IMR-90 (cell line): ENCODE measurements around the gene TDRD3. TPM values are rescaled to one million over a fixed set of nuclear protein-coding genes. Genes with fewer than 3 reads are reported as not detected.

Experiments used
- ATAC-seq: fragments of 200-7000 bp; cut with Tn5 transposase; 2 replicates; pipeline ENCODE4 v1.9.1; 2020; ENCODE audit warnings: low read depth, mild to moderate bottlenecking, moderate library complexity
- BruUV-seq: library from RNA; stranded (reverse); fragments of 400-500 nt; replicated peaks from 2 replicates; lab custom pipeline; 2021; lab: Mats Ljungman, UMichigan
- CTCF ChIA-PET: fragments of 300-600 bp; formaldehyde crosslinking; extraction: SDS; loops from one replicate; lab custom pipeline; 2021; ENCODE audit warnings: antibody characterized with exemption; lab: Yijun Ruan, JAX
- POLR2A ChIA-PET: fragments of 300-600 bp; sonication (Branson Sonifier 250); formaldehyde crosslinking; loops from one replicate; lab custom pipeline; 2022; ENCODE audit warnings: antibody characterized with exemption; ENCODE audit not compliant: unreplicated experiment; lab: Charles Lee
- DNase-seq: peaks from one replicate; pipeline ENCODE4 v3.0.0; 2013
- H2AFZ ChIP-seq: replicated peaks from 2 replicates; pipeline ENCODE3; 2013; ENCODE audit warnings: low read length, mild to moderate bottlenecking; ENCODE audit not compliant: poor library complexity
- H2AK5ac ChIP-seq: 2 replicates; pipeline ENCODE4 v1.6.1; 2013; ENCODE audit warnings: low read depth, low read length, inconsistent platforms
- H2AK9ac ChIP-seq: replicated peaks from 2 replicates; pipeline ENCODE3; 2013; ENCODE audit warnings: mild to moderate bottlenecking, low read depth, low read length, moderate library complexity; ENCODE audit not compliant: poor library complexity
- H2BK120ac ChIP-seq: 2 replicates; pipeline ENCODE4 v1.6.1; 2013; ENCODE audit warnings: low read depth, low read length, inconsistent platforms
- H2BK15ac ChIP-seq: 3 replicates; pipeline ENCODE4 v1.6.1; 2013; ENCODE audit warnings: low read depth, low read length, inconsistent platforms
- H2BK20ac ChIP-seq: 2 replicates; pipeline ENCODE4 v1.6.1; 2013; ENCODE audit warnings: low read depth, mild to moderate bottlenecking, inconsistent platforms, low read length, moderate library complexity
- H2BK5ac ChIP-seq: 2 replicates; pipeline ENCODE4 v1.6.1; 2013; ENCODE audit warnings: mild to moderate bottlenecking, low read depth, low read length, inconsistent platforms; ENCODE audit not compliant: poor library complexity, severe bottlenecking
- H3K14ac ChIP-seq: replicated peaks from 2 replicates; pipeline ENCODE4 v1.6.1; 2013; ENCODE audit warnings: low read depth, low read length, inconsistent platforms
- H3K18ac ChIP-seq: 2 replicates; pipeline ENCODE4 v1.6.1; 2013; ENCODE audit warnings: low read depth, low read length, control low read depth
- H3K23ac ChIP-seq: 2 replicates; pipeline ENCODE4 v1.6.1; 2013; ENCODE audit warnings: low read depth, low read length, inconsistent platforms
- H3K27ac ChIP-seq: 2 replicates; pipeline ENCODE4 v1.5.1; 2013; ENCODE audit warnings: mild to moderate bottlenecking, control low read depth, low read length; ENCODE audit not compliant: insufficient read depth
- H3K27me3 ChIP-seq: 2 replicates; pipeline ENCODE4 v1.6.1; 2013; ENCODE audit warnings: low read length; ENCODE audit not compliant: control insufficient read depth, insufficient read depth
- H3K36me3 ChIP-seq: 2 replicates; pipeline ENCODE4 v1.6.1; 2013; ENCODE audit warnings: low read length, mixed read lengths; ENCODE audit not compliant: control insufficient read depth, insufficient read depth
- H3K4ac ChIP-seq: 2 replicates; pipeline ENCODE4 v1.6.1; 2013; ENCODE audit warnings: low read depth, low read length, inconsistent platforms
- H3K4me1 ChIP-seq: 2 replicates; pipeline ENCODE4 v1.6.1; 2013; ENCODE audit warnings: low read length, mixed read lengths; ENCODE audit not compliant: control insufficient read depth, insufficient read depth
- H3K4me2 ChIP-seq: 2 replicates; pipeline ENCODE4 v1.6.1; 2013; ENCODE audit warnings: low read depth, mild to moderate bottlenecking, control low read depth, low read length, moderate library complexity
- H3K4me3 ChIP-seq: 2 replicates; pipeline ENCODE4 v1.5.1; 2013; ENCODE audit warnings: low read depth, mild to moderate bottlenecking, control low read depth, low read length, moderate library complexity; ENCODE audit not compliant: insufficient read depth
- H3K56ac ChIP-seq: 2 replicates; pipeline ENCODE4 v1.6.1; 2013; ENCODE audit warnings: low read length, inconsistent platforms; ENCODE audit not compliant: insufficient read depth; ENCODE audit errors: extremely low read depth
- H3K79me1 ChIP-seq, 2 experiments: 2 replicates each; pipeline ENCODE4 v1.6.1; 2013; ENCODE audit warnings: low read length in 2 of 2, inconsistent platforms in 1 of 2, low read depth in 1 of 2
- H3K9ac ChIP-seq: 2 replicates; pipeline ENCODE4 v1.6.1; 2013; ENCODE audit warnings: low read depth, low read length, control low read depth
- H3K9me1 ChIP-seq: 2 replicates; pipeline ENCODE4 v1.6.1; 2013; ENCODE audit warnings: low read length, inconsistent platforms; ENCODE audit not compliant: insufficient read depth
- H3K9me3 ChIP-seq: 2 replicates; pipeline ENCODE4 v1.6.1; 2013; ENCODE audit warnings: low read length; ENCODE audit not compliant: control insufficient read depth, insufficient read depth
- H4K20me1 ChIP-seq: 2 replicates; pipeline ENCODE4 v1.6.1; 2013; ENCODE audit warnings: low read length, inconsistent platforms; ENCODE audit not compliant: insufficient read depth
- H4K5ac ChIP-seq: 2 replicates; pipeline ENCODE4 v1.6.1; 2013; ENCODE audit warnings: mild to moderate bottlenecking, low read depth, low read length, control low read depth
- H4K8ac ChIP-seq, 2 experiments: 2 replicates each; pipeline ENCODE4 v1.6.1; 2013; ENCODE audit warnings: low read depth in 2 of 2, low read length in 2 of 2, control low read depth in 1 of 2, inconsistent platforms in 1 of 2
- H4K91ac ChIP-seq: 2 replicates; pipeline ENCODE4 v1.6.1; 2013; ENCODE audit warnings: low read depth, low read length, inconsistent platforms; ENCODE audit not compliant: insufficient read depth
- BHLHE40 ChIP-seq: fragments of 150-350 bp; IDR thresholded peaks from 2 replicates; pipeline ENCODE4 v1.6.1; 2016; ENCODE audit warnings: mild to moderate bottlenecking, low read depth, low read length
- CHD1 ChIP-seq: IDR thresholded peaks from 2 replicates; pipeline ENCODE4 v1.6.1; 2012; ENCODE audit warnings: low read depth, low read length, improper control_type of control experiment
- CTCF ChIP-seq: conservative IDR thresholded peaks from 2 replicates; pipeline ENCODE4 v1.5.1; 2012; ENCODE audit warnings: mild to moderate bottlenecking, low read depth, low read length, improper control_type of control experiment
- ELK1 ChIP-seq: fragments of 150-350 bp; IDR thresholded peaks from 2 replicates; pipeline ENCODE4 v1.6.1; 2016; ENCODE audit warnings: low read depth, mild to moderate bottlenecking, low read length, moderate library complexity, borderline replicate concordance
- FOS ChIP-seq: fragments of 150-350 bp; IDR thresholded peaks from 2 replicates; pipeline ENCODE4 v1.6.1; 2016; ENCODE audit warnings: low read depth, low read length
- MAFK ChIP-seq: IDR thresholded peaks from 2 replicates; pipeline ENCODE4 v1.6.1; 2012; ENCODE audit warnings: low read depth, low read length, improper control_type of control experiment
- MAZ ChIP-seq: IDR thresholded peaks from 2 replicates; pipeline ENCODE4 v1.6.1; 2012; ENCODE audit warnings: low read depth, mild to moderate bottlenecking, low read length, improper control_type of control experiment, moderate library complexity, borderline replicate concordance
- MXI1 ChIP-seq: IDR thresholded peaks from 2 replicates; pipeline ENCODE4 v1.6.1; 2012; ENCODE audit warnings: low read depth, mild to moderate bottlenecking, low read length, moderate library complexity, borderline replicate concordance
- NFE2L2 ChIP-seq: fragments of 150-350 bp; IDR thresholded peaks from 2 replicates; pipeline ENCODE4 v1.6.1; 2016; ENCODE audit warnings: low read depth, mild to moderate bottlenecking, low read length
- POLR2A ChIP-seq: IDR thresholded peaks from 2 replicates; pipeline ENCODE4 v1.6.1; 2012; ENCODE audit warnings: mild to moderate bottlenecking, low read depth, low read length
- RAD21 ChIP-seq: IDR thresholded peaks from 2 replicates; pipeline ENCODE4 v1.6.1; 2012; ENCODE audit warnings: low read length, improper control_type of control experiment
- RCOR1 ChIP-seq: IDR thresholded peaks from 2 replicates; pipeline ENCODE4 v1.6.1; 2012; ENCODE audit warnings: mild to moderate bottlenecking, low read length, improper control_type of control experiment; ENCODE audit not compliant: insufficient replicate concordance
- RFX5 ChIP-seq: IDR thresholded peaks from 2 replicates; pipeline ENCODE4 v1.8.0; 2012; ENCODE audit warnings: low read depth, mild to moderate bottlenecking, low read length, moderate library complexity
- SMC3 ChIP-seq: fragments of 150-350 bp; IDR thresholded peaks from 2 replicates; pipeline ENCODE4 v1.6.1; 2016; ENCODE audit warnings: low read depth, mild to moderate bottlenecking, antibody characterized with exemption, low read length, moderate library complexity
- USF2 ChIP-seq: fragments of 150-350 bp; IDR thresholded peaks from 2 replicates; pipeline ENCODE4 v1.6.1; 2017; ENCODE audit warnings: mild to moderate bottlenecking, antibody characterized with exemption, low read length, low read depth
- WGBS, 2 experiments: methylation state at CpG; one replicate each; pipeline versions ENCODE4 v1.1.5 to v1.1.7; 2013; ENCODE audit warnings: missing lambda C conversion rate in 2 of 2; ENCODE audit not compliant: insufficient read length in 1 of 2; ENCODE audit errors: extremely low coverage in 2 of 2; 5-methylcytosine and 5-hydroxymethylcytosine counted together
- dilution Hi-C: fragments of 300-500 bp; cut with HindIII; formaldehyde crosslinking; loops from one replicate; pipeline ENCODE4 v1.14.3; 2018; ENCODE audit warnings: low sequenced_read_pairs; ENCODE audit not compliant: unreplicated experiment
- in situ Hi-C: fragments of 300-500 bp; cut with MboI; formaldehyde crosslinking; loops from 3 replicates; pipeline ENCODE4 v1.14.3; 2019; ENCODE audit warnings: low sequenced_read_pairs, inconsistent platforms, mixed read lengths
- intact Hi-C: fragments of 100-400 bp; cut with micrococcal nuclease; formaldehyde crosslinking; loops from 2 replicates; pipeline ENCODE4 v1.10.0; 2022
- polyA plus RNA-seq, 3 experiments: library from polyadenylated mRNA; depleted of rRNA; stranded (reverse); fragments of >200 nt; gene quantifications; 2 replicates each; pipeline ENCODE4 v1.2.3, GENCODE V29; 2012; ENCODE audit warnings: low replicate concordance in 1 of 3
- total RNA-seq: library from RNA; depleted of rRNA; stranded (reverse); fragments of >200 nt; gene quantifications from 2 replicates; pipeline ENCODE4 v1.2.3, GENCODE V29; 2012

Gene TDRD3
- total and polyA plus RNA-seq, 2 of the 4 experiments (the other 2 are of a cell fraction), result 3.9 to 12.0 TPM

- CTCF ChIA-PET, result no interaction called here
- Histone ChIP-seq H3K27ac (no peak overlapping the region), H2BK120ac (no peak overlapping the region), H2AK5ac (no peak overlapping the region), H4K91ac (no peak overlapping the region), H3K4me2 (no peak overlapping the region), H3K9ac (no peak overlapping the region), H3K14ac (no peak overlapping the region), H3K36me3 (no peaks in the 10 kb centered on the region), H3K23ac (no peak overlapping the region), H4K20me1 (no peaks in the 10 kb centered on the region), H2BK20ac (no peak overlapping the region), H2AK9ac (no peak overlapping the region), H3K18ac (no peak overlapping the region), H3K4me1 (no peaks in the 10 kb centered on the region), H3K79me1 (0 out of 4 replicates have a peak, but pooled peaks cover 0 to 6% of the 10 kb centered on the region in 2 experiments), H3K56ac (no peak overlapping the region), H3K9me1 (no peaks in the 10 kb centered on the region), H2BK5ac (no peak overlapping the region), H2BK15ac (no peak overlapping the region), H4K8ac (no peak overlapping the region; a peak in 1 of 4 replicates), H4K5ac (no peak overlapping the region), H2AFZ (no peak overlapping the region), H3K4me3 (no peak overlapping the region), H3K27me3 (no peaks in the 10 kb centered on the region), H3K4ac (no peak overlapping the region), H3K9me3 (no peaks in the 10 kb centered on the region)
- WGBS, 2 experiments, result 20% methylated on average over 1 of the region's 6 CpGs; no CpG with 5 or more reads in 1 of the 2 experiments
- DNase-seq (no peak), ATAC-seq (no peak)
- no TSS peak for BruUV-seq
- POLR2A ChIA-PET, result no interaction called here
- no peak for TF ChIP-seq SMC3
- TF ChIP-seq MAZ, result no peak
- TF ChIP-seq FOS, result no peak
- TF ChIP-seq USF2, result no peak
- TF ChIP-seq MXI1, result no peak
- no peak for TF ChIP-seq RFX5
- no peak for TF ChIP-seq CTCF
- no peak for TF ChIP-seq RAD21
- TF ChIP-seq MAFK, result no peak
- TF ChIP-seq CHD1, result no peak
- TF ChIP-seq ELK1, result no peak
- TF ChIP-seq POLR2A, result no peak
- no peak for TF ChIP-seq NFE2L2
- no peak for TF ChIP-seq RCOR1
- no peak for TF ChIP-seq BHLHE40
- in situ Hi-C loops (no loop called here), dilution Hi-C loops (no loop called here), intact Hi-C loops (loop anchor here (5.0 kb wide), 4 partner anchors 36 to 1041 kb away; partner anchors contain the start of genes DIAPH3 and TDRD3)
Observed at GRCh38 chr13:60433505-60433904, 36.5 kb downstream of the TDRD3 start.
